ENCODE measurements around the gene MRPL21.
A peak's percentile ranks its signal among the peaks of the same experiment; 100 is the strongest.

The MRPL21 gene

DNA sequence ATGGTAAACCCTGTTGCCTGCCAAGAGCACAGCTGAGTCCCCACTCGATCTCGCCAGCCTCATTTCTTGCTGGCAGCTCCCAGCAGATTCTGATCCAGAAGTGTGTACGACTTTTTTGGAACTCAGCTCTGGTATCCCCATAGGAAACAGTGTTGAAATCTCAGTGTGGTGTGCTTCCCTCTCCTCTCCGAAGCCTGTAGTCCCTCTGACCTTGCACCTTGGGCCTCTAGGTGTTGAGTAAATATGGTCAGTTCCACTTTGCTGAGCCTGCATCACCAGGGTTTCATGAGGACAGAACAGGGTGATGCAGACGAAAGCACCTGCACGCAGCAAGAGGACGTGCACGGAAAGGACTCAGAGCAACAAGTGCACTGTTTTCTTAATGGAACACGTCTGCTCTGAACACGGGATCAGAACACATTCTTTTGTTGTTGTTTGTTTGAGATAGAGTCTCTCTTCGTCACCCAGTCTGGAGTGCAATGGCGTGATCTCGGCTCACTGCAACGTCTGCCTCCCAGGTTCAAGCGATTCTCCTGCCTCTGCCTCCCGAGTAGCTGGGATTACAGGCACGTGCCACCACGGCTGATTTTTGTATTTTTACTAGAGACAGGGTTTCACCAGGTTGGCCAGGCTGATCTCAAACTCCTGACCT is 58.2 kb downstream of the MRPL21 start:
- peaks cover 15 to 19% of the 10 kb centered on the region in 2 experiments for H3K27me3 ChIP-seq (ENCODE audit: control insufficient read depth in 1 of 2, insufficient read depth in 1 of 2, low read length in 2 of 2)
- no peak overlapping the region for H3K4me2 ChIP-seq (ENCODE audit: low read length, poor library complexity, severe bottlenecking)
- H3K9ac ChIP-seq (ENCODE audit: low read length): no peak overlapping the region
- H4K91ac ChIP-seq (ENCODE audit: low read length): no peak overlapping the region
- no peak overlapping the region for H2BK15ac ChIP-seq (ENCODE audit: low read depth, poor library complexity, severe bottlenecking)
- no peak overlapping the region for H2AK5ac ChIP-seq (ENCODE audit: low read length, severe bottlenecking)
- H2BK5ac ChIP-seq (ENCODE audit: low read depth, low read length, poor library complexity, severe bottlenecking): no peak overlapping the region
- no peak overlapping the region for H2BK120ac ChIP-seq (ENCODE audit: low read depth, low read length)
- H3K14ac ChIP-seq (ENCODE audit: low read length in 2 of 2): no peak overlapping the region
- H2BK12ac ChIP-seq (ENCODE audit: low read length in 2 of 2): no peak overlapping the region
- peaks cover 3% of the 10 kb centered on the region for H3K79me1 ChIP-seq (replicated peaks; ENCODE audit: low read length, poor library complexity, severe bottlenecking)
- H2AFZ ChIP-seq (ENCODE audit: low read depth, low read length): no peak overlapping the region
- H4K8ac ChIP-seq (ENCODE audit: low read length): no peak overlapping the region
- no peak for DNase-seq
- peaks cover 30% of the 10 kb centered on the region for H3K4me1 ChIP-seq (ENCODE audit: control insufficient read depth, insufficient read depth, low read depth, low read length)
- H3K18ac ChIP-seq (ENCODE audit: low read depth in 1 of 2, low read length in 2 of 2): no peak overlapping the region
- no peak overlapping the region for H3K4ac ChIP-seq (ENCODE audit: low read depth in 1 of 2, low read length in 2 of 2)
- no peaks in the 10 kb centered on the region for H3K9me3 ChIP-seq (ENCODE audit: control insufficient read depth, low read length)
- H3K23ac ChIP-seq (ENCODE audit: low read length in 2 of 2): no peak overlapping the region
- no peaks in the 10 kb centered on the region for H3K36me3 ChIP-seq (ENCODE audit: control insufficient read depth in 1 of 2, insufficient read depth in 2 of 2, low read depth in 1 of 2, low read length in 2 of 2)
- H3K4me3 ChIP-seq (ENCODE audit: insufficient read depth in 1 of 2, low read depth in 1 of 2, low read length in 2 of 2): peak overlapping the region in 1 of 2 experiments; percentile 13
- 82% methylated on average over 18 of the region's 18 CpGs for WGBS
- H3K27ac ChIP-seq (ENCODE audit: low read length, poor library complexity, severe bottlenecking): no peak overlapping the region

- DNase-seq: no peak
- H3K4me1 ChIP-seq (ENCODE audit: control insufficient read depth, insufficient read depth, low read depth, low read length): peaks cover 32% of the 10 kb centered on the region
These were observed 58.8 kb downstream of the MRPL21 start for GRCh38 chr11:68844801-68845200.

DNA sequence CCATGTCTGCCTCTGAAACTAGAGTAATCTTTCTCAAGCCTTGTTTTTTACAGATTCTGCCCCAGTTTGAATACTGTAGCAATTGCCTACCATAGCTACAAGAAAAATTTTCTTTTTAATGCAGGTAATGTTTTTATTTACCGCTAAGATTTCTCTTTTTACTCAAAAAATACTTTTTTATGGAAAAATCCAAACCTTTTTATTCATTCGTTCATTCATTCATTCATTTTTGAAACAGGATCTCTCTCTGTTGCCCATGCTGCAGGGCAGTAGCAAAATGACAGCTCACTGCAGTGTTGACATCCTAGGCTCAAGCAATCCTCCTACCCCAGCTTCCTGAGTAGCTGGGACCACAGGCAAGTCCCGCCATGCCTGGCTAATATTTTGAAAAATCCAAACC is 59.3 kb downstream of the MRPL21 start:
- Histone ChIP-seq H4K8ac (ENCODE audit: low read length) (no peak overlapping the region), H3K9ac (ENCODE audit: low read length) (no peak overlapping the region), H3K27ac (ENCODE audit: low read length, poor library complexity, severe bottlenecking) (no peak overlapping the region), H3K4me1 (ENCODE audit: control insufficient read depth, insufficient read depth, low read depth, low read length) (peaks cover 35% of the 10 kb centered on the region), H3K14ac (ENCODE audit: low read length in 2 of 2) (no peak overlapping the region), H4K91ac (ENCODE audit: low read length) (no peak overlapping the region), H3K27me3 (ENCODE audit: control insufficient read depth in 1 of 2, insufficient read depth in 1 of 2, low read length in 2 of 2) (peaks cover 14 to 19% of the 10 kb centered on the region in 2 experiments), H3K4me3 (ENCODE audit: insufficient read depth in 1 of 2, low read depth in 1 of 2, low read length in 2 of 2) (no peak overlapping the region), H3K79me1 (replicated peaks; ENCODE audit: low read length, poor library complexity, severe bottlenecking) (peaks cover 3% of the 10 kb centered on the region), H2AK5ac (ENCODE audit: low read length, severe bottlenecking) (no peak overlapping the region), H2AFZ (ENCODE audit: low read depth, low read length) (no peak overlapping the region), H2BK120ac (ENCODE audit: low read depth, low read length) (no peak overlapping the region), H3K23ac (ENCODE audit: low read length in 2 of 2) (no peak overlapping the region), H3K4ac (ENCODE audit: low read depth in 1 of 2, low read length in 2 of 2) (no peak overlapping the region), H2BK15ac (ENCODE audit: low read depth, poor library complexity, severe bottlenecking) (no peak overlapping the region), H2BK5ac (ENCODE audit: low read depth, low read length, poor library complexity, severe bottlenecking) (no peak overlapping the region), H3K4me2 (ENCODE audit: low read length, poor library complexity, severe bottlenecking) (peak overlapping the region; percentile 88), H3K36me3 (ENCODE audit: control insufficient read depth in 1 of 2, insufficient read depth in 2 of 2, low read depth in 1 of 2, low read length in 2 of 2) (no peaks in the 10 kb centered on the region), H3K18ac (ENCODE audit: low read depth in 1 of 2, low read length in 2 of 2) (no peak overlapping the region), H3K9me3 (ENCODE audit: control insufficient read depth, low read length) (no peaks in the 10 kb centered on the region), H2BK12ac (ENCODE audit: low read length in 2 of 2) (no peak overlapping the region)
- WGBS: 78% methylated on average over 3 of the region's 3 CpGs
- no peak for DNase-seq

More at GRCh38 chr11:68844801-68845200, 58.8 kb downstream of the MRPL21 start:
- Histone ChIP-seq H2BK5ac (ENCODE audit: low read depth, low read length, poor library complexity, severe bottlenecking) (no peak overlapping the region), H2AK5ac (ENCODE audit: low read length, severe bottlenecking) (no peak overlapping the region), H2BK15ac (ENCODE audit: low read depth, poor library complexity, severe bottlenecking) (no peak overlapping the region), H2BK12ac (ENCODE audit: low read length in 2 of 2) (no peak overlapping the region), H4K91ac (ENCODE audit: low read length) (no peak overlapping the region), H3K14ac (ENCODE audit: low read length in 2 of 2) (no peak overlapping the region), H3K18ac (ENCODE audit: low read depth in 1 of 2, low read length in 2 of 2) (no peak overlapping the region), H2AFZ (ENCODE audit: low read depth, low read length) (no peak overlapping the region), H2BK120ac (ENCODE audit: low read depth, low read length) (no peak overlapping the region), H3K36me3 (ENCODE audit: control insufficient read depth in 1 of 2, insufficient read depth in 2 of 2, low read depth in 1 of 2, low read length in 2 of 2) (no peaks in the 10 kb centered on the region), H3K4ac (ENCODE audit: low read depth in 1 of 2, low read length in 2 of 2) (no peak overlapping the region), H3K4me3 (ENCODE audit: insufficient read depth in 1 of 2, low read depth in 1 of 2, low read length in 2 of 2) (no peak overlapping the region), H4K8ac (ENCODE audit: low read length) (no peak overlapping the region), H3K27me3 (ENCODE audit: control insufficient read depth in 1 of 2, insufficient read depth in 1 of 2, low read length in 2 of 2) (peaks cover 14 to 19% of the 10 kb centered on the region in 2 experiments), H3K9me3 (ENCODE audit: control insufficient read depth, low read length) (no peaks in the 10 kb centered on the region), H3K27ac (ENCODE audit: low read length, poor library complexity, severe bottlenecking) (no peak overlapping the region), H3K23ac (ENCODE audit: low read length in 2 of 2) (no peak overlapping the region), H3K79me1 (replicated peaks; ENCODE audit: low read length, poor library complexity, severe bottlenecking) (peaks cover 3% of the 10 kb centered on the region), H3K4me2 (ENCODE audit: low read length, poor library complexity, severe bottlenecking) (no peak overlapping the region), H3K9ac (ENCODE audit: low read length) (no peak overlapping the region)
- WGBS: 96% methylated on average over 6 of the region's 6 CpGs

DNA sequence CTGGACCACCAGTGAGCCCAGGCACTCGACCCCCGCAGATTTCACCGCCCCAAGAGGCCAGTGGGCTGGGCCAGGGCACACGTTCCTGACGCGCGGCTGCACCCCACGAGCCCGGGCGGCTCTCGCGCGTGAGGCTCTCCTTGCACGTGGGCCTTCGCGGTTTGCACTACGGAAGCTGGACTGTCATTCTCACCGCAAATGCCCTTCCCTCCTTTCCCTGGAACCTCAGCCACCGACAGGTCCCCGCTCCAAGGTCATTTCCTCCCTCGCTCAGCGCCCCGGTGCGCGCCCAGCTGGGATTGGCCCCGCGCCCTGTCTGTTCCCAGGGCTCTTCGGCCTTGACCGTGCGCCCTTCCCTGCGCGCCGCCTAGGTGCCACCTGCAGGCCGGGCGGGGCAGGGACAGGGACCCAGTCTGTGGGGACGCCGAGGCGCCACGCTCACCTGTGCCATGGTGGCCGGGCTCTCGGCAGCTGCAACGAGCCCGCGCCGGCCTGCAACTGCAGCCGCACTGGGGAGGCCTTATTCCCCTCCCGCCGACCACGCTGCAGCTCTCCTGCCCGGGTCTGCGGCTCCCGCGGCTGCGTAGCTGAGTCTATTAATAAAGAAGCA is 59.8 kb downstream of the MRPL21 start:
- Histone ChIP-seq H2AK5ac (ENCODE audit: low read length, severe bottlenecking) (no peak overlapping the region), H3K4me1 (ENCODE audit: control insufficient read depth, insufficient read depth, low read depth, low read length) (peaks cover 36% of the 10 kb centered on the region), H3K4ac (ENCODE audit: low read depth in 1 of 2, low read length in 2 of 2) (peak overlapping the region in 1 of 2 experiments; percentile 10), H2BK12ac (ENCODE audit: low read length in 2 of 2) (peak overlapping the region in 1 of 2 experiments; percentile 31), H3K4me2 (ENCODE audit: low read length, poor library complexity, severe bottlenecking) (peak overlapping the region; percentile 88), H3K18ac (ENCODE audit: low read depth in 1 of 2, low read length in 2 of 2) (peak overlapping the region; percentile 73 to 84), H3K27me3 (ENCODE audit: control insufficient read depth in 1 of 2, insufficient read depth in 1 of 2, low read length in 2 of 2) (peaks cover 14 to 19% of the 10 kb centered on the region in 2 experiments), H3K4me3 (ENCODE audit: insufficient read depth in 1 of 2, low read depth in 1 of 2, low read length in 2 of 2) (peak overlapping the region in 1 of 2 experiments; percentile 53), H3K27ac (ENCODE audit: low read length, poor library complexity, severe bottlenecking) (no peak overlapping the region), H2AFZ (ENCODE audit: low read depth, low read length) (peak overlapping the region; percentile 93), H3K9ac (ENCODE audit: low read length) (no peak overlapping the region), H4K91ac (ENCODE audit: low read length) (peak overlapping the region; percentile 34), H3K9me3 (ENCODE audit: control insufficient read depth, low read length) (no peaks in the 10 kb centered on the region), H3K14ac (ENCODE audit: low read length in 2 of 2) (peak overlapping the region in 1 of 2 experiments; percentile 2), H3K79me1 (replicated peaks; ENCODE audit: low read length, poor library complexity, severe bottlenecking) (peaks cover 3% of the 10 kb centered on the region), H3K23ac (ENCODE audit: low read length in 2 of 2) (peak overlapping the region in 1 of 2 experiments; percentile 25), H4K8ac (ENCODE audit: low read length) (peak overlapping the region; percentile 79), H2BK5ac (ENCODE audit: low read depth, low read length, poor library complexity, severe bottlenecking) (no peak overlapping the region), H2BK120ac (ENCODE audit: low read depth, low read length) (no peak overlapping the region), H3K36me3 (ENCODE audit: control insufficient read depth in 1 of 2, insufficient read depth in 2 of 2, low read depth in 1 of 2, low read length in 2 of 2) (no peaks in the 10 kb centered on the region), H2BK15ac (ENCODE audit: low read depth, poor library complexity, severe bottlenecking) (no peak overlapping the region)
- 2% methylated on average over 54 of the region's 54 CpGs for WGBS
- peak; percentile 47 for DNase-seq

Measured in mesenchymal stem cell (in vitro differentiated cells and primary cell).